ENCODE data around the gene GALNT18.

DNA sequence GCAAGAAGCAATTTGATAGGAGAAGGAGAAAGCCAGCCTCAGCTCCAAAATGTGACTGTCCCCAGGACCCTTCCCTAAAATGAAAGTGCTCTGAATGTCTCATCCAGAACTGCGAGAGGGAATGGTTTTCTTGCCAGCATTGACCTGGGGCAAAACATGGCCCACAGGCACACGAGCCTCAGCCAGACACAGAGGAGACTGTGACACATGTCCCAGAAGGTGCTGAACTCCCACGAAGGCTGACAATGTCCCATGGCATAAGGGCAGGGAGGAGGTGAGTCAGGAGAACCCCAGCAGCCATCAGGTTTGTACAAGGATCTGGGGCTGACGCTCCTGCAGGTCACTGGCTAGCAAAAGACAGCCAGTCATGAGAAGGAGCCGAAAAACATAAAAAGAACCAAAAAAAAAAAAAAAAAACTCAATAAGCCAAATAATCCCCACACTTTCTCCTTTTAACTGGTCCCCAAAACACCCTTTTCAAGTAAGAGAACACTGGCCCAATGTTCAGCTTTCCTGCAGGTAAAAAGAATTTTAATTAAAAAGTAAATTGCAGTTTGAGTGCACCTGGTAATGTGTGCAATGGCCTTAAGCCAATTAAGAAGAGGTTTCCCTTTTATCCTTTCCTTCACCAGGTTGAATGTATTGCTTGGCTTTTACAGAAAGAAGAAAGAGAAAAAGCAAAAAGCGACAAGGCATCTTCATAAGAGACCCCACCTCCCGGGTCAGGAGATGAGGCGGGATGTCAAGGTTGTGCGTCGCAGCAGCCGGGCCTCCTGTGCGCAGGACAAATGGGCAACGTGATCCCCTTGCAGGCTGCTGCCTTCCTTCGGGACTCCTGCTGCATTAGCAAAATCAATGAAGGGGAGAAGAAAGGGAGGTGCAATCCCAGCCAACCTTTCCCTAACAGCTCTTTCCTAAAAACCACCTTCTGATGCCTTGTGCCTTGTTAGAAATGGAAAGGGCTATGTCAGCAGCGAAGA lies 43.6 kb downstream of the GALNT18 start:
- TF ChIP-seq, protein P1, sequence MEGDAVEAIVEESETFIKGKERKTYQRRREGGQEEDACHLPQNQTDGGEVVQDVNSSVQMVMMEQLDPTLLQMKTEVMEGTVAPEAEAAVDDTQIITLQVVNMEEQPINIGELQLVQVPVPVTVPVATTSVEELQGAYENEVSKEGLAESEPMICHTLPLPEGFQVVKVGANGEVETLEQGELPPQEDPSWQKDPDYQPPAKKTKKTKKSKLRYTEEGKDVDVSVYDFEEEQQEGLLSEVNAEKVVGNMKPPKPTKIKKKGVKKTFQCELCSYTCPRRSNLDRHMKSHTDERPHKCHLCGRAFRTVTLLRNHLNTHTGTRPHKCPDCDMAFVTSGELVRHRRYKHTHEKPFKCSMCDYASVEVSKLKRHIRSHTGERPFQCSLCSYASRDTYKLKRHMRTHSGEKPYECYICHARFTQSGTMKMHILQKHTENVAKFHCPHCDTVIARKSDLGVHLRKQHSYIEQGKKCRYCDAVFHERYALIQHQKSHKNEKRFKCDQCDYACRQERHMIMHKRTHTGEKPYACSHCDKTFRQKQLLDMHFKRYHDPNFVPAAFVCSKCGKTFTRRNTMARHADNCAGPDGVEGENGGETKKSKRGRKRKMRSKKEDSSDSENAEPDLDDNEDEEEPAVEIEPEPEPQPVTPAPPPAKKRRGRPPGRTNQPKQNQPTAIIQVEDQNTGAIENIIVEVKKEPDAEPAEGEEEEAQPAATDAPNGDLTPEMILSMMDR (conservative IDR thresholded peaks at IDR 0.05; ENCODE audit: low read depth, low read length), result no peak
- TF ChIP-seq POLR2A (IDR thresholded peaks at IDR 0.05; ENCODE audit: low read depth, low read length), result no peak

All from IMR-90 (cell line).